Ramos (cell line): ENCODE results near the gene LMNB1.
"Not testable (repeated sequence)": the region's sequence is repeated elsewhere in the genome, so short reads cannot be mapped to it uniquely, and the experiment has no call there.

Source experiments
- in situ Hi-C: fragments of 300-500 bp; cut with MboI; formaldehyde crosslinking; loops from one replicate; pipeline ENCODE4 v1.14.3; 2022; ENCODE audit warnings: low sequenced_read_pairs; ENCODE audit not compliant: unreplicated experiment

The LMNB1 gene, protein sequence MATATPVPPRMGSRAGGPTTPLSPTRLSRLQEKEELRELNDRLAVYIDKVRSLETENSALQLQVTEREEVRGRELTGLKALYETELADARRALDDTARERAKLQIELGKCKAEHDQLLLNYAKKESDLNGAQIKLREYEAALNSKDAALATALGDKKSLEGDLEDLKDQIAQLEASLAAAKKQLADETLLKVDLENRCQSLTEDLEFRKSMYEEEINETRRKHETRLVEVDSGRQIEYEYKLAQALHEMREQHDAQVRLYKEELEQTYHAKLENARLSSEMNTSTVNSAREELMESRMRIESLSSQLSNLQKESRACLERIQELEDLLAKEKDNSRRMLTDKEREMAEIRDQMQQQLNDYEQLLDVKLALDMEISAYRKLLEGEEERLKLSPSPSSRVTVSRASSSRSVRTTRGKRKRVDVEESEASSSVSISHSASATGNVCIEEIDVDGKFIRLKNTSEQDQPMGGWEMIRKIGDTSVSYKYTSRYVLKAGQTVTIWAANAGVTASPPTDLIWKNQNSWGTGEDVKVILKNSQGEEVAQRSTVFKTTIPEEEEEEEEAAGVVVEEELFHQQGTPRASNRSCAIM

DNA sequence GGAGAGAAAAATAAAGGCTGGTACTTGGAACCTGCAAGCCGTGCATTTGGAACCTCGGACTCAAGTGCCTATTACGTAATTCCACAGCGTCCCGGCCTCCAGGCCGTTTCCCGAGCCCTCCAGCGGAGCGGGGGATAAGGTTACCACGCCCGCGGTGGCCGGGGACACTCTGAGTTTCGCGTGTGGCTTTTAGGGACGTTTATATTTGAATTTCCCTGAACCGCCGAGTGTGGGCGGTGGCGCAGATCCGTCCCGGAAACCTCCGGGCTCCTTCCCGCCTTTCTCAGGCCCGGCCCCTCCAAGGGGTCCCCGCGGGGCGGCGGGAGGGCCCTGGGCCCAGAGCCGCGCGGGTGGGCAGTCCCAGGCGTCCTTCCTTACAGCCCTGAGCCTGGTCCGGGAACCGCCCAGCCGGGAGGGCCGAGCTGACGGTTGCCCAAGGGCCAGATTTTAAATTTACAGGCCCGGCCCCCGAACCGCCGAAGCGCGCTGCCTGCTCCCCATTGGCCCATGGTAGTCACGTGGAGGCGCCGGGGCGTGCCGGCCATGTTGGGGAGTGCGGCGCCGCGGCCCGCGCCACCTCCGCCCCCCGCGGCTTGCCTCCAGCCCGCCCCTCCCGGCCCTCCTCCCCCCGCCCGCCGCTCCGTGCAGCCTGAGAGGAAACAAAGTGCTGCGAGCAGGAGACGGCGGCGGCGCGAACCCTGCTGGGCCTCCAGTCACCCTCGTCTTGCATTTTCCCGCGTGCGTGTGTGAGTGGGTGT, at the start of gene LMNB1:
TSS of gene LMNB1 (plus strand) at position 638 of the 758 bp plus-strand sequence. CDS start 373 bp downstream, outside the sequence.
- in situ Hi-C loops: no loop called here

DNA sequence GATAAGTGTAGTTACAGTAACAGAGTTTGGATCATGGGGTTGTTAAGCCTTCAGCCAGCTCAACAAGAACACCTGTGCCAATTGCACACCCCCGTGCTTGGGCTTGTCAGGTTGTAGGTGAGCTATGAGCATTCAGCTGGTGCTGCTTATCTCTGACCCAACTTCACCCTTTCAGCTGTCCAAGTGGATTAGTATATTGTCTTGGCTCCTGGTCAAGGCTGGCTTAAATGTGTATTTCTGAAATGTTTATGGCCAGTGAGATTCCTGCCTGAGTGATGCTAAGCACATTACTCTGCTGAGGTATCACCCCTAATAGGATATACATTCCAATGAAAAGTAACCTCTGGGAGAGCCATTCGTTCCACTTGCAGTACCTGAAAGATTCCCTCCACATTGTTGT, 44.2 kb upstream of the LMNB1 start:
- in situ Hi-C loops: no loop called here

DNA sequence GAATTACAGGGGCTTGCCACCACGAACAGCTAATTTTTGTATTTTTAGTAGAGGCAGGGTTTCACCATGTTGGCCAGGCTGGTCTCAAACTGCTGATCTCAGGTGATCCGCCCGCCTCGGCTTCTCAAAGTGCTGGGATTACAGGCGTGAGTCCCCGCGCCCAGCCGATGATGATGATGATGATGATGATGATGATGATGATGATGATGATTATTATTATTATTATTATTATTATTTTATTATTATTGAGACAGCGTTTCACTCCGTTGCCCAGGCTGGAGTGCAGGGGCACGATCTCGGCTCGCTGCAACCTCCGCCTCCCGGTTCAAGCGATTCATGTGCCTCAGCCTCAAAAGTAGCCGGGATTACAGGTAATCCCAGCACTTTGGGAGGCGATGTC, 42.4 kb upstream of the LMNB1 start:
- in situ Hi-C loops: not testable (repeated sequence)

DNA sequence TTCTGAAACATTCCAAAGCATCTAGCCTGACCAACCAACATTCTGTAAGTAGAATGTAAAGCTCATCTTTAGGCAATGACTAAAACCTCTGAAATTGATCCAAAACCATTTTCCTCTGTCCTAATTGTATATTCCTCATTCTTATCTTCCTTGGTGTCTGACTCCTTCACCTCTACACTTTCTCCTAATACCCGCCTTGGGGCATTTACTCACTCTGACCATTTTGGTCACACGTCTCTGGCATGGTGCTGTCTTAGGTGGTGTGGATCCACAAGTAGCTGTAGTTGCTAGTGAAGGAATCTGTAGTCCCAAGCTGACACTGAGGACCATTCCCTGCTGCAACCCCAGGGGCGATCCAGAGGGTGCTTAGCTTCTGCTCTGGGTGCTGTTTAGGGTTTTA, 40.8 kb upstream of the LMNB1 start:
- in situ Hi-C loops: no loop called here

DNA sequence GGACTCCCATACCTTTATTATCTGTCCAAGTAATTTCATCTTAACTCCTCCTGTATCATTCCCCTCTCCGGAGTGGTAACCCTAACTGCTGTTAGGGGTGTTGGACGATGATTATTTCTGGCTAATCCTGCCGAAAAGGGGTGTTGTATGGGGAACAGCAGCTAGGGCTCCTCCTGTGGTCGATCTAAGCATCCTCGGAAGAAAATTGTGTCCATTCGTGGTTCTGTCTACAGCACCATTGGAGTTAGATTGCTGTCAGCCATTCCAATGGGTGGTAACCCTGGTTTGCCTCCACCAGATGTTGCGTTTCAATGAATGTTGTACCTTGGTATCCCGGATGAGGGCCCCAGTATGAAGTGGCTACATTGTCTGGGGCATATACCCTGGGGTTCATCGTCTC, 35.6 kb upstream of the LMNB1 start:
- in situ Hi-C loops: no loop called here

DNA sequence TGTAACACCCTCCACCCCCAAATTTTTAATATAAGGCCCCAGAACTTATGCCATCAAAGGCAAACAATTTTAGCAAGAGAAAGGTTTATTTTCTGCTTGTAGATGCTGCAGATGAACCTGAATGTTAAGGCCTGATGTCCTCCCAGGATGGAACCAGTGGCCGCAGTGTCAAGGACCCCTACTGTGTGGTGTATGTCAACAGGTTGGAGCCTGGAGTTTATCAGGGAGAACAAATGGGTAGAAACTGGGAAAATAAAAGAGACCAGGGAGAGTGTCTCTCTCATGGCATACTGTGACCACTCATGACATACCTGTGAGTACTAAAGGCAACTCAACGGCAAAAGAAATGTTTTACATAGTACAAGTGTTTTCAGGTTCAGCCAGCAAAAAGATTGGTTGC, 34.5 kb upstream of the LMNB1 start:
- in situ Hi-C loops: no loop called here

DNA sequence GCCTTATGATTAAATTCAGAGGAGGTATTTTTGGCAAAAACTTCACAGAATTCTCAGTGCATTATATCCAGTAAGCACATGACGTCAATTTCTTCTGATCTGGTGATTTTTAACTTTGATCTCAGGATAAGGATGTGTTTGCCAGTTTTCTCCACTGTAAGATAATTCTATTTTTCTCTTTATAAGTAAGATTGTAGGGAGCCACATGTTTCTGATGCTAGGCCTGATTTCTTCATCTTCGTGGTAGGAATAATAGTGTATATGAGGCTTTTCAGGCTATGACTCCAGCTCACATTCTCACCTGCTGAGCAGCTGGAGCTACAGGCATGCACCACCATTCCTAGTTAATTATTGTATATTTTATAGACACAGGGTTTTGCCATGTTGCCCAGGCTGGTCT, 32.1 kb upstream of the LMNB1 start:
- in situ Hi-C loops: no loop called here

DNA sequence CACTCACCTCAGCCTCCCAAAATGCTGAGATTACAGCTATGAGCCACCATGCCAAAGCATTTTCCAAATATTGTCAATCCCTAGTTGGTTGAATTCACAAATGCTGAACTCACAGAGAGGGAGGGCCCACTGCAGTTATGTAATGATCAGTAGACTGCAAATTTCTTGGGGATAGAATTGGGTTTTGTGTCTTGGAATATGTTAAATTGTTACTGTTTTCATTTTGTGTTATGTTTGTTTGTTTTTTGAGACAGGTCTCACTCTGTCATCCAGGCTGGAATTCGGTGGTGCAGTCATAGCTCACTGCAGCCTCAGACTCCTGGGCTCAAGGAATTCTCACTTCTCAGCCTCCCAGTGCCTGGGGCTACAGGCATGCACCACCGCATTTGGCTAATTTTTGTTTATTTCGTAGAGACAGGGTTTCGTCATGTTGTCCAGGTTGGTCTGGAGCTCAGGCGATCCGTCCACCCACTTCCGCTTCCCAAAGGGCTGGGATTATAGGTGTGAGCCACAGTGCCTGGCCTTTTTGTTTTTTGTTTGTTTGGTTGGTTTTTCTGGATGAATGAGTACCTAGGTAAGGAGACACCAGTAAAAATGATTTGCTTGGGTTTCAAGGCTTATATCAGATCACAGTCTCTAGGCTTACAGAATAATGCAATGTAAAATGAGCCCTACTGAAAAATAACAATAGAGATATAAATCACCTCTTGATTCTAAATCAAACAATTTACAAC, 31.5 kb upstream of the LMNB1 start:
- in situ Hi-C loops: no loop called here

DNA sequence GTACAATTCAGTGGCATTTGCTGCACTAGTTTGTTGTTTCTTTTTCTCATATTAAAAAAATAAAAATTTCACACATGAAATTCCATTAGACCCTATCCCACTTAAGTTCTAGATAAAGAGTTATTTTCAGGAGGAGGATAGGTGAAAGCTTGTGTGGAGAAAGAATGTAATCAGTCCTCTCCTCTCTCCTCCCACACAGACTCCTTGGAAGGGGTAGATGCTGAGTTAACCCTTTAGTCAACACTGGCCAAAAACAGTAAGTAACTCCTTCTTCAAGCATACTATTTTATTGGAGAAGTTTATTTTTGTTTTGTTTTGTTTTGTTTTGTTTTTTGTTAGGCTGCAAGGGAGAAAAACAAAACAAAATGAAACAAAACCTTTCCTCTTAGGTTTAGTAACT, 30.6 kb upstream of the LMNB1 start:
- in situ Hi-C loops: no loop called here

DNA sequence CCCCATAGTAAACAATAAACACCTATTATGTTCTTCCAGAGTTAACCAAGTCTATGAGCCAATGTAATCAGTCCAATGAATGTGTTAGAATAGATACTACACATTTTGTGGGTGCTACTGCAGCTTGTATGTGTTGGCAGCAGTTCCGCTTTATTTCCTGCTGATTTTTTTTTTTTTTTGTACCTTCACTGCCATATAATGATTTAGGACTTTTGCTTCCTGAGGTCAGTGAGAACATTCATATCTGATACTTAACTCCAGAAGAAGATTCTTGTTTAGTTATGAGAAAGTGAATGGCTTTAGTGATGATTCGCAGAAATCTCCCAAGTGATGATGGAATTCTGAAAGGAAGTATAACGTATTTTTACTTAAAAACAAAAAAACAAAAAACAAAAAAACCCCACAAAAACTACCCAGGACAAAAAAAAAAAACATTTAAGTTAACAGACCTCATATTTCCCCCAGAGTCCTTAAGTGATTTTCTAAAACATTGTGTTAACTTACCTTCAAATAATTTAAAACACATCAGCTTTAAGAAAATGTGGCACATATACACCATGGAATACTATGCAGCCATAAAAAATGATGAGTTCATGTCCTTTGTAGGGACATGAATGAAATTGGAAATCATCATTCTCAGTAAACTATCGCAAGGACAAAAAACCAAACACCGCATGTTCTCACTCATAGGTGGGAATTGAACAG, 24.7 kb upstream of the LMNB1 start:
- in situ Hi-C loops: no loop called here

DNA sequence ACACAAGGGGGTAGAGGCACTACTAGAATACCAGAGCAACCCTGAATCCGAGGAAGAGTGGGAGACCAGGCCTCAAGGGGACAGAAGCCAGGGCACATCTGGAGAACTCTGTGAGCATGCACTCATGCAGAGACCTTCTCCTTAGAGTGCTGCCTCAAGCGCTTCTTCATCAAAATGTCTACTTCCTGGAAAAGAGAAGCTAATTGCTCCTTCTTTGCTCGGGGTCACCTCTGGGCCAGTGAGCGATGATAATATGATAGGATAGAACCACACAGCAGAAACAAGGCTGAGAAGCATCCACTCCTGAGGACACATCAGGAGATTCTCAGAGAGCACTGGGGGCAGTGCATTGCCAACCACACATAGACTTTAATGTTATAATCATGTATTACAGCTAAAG, 23.7 kb upstream of the LMNB1 start:
- in situ Hi-C loops: no loop called here

DNA sequence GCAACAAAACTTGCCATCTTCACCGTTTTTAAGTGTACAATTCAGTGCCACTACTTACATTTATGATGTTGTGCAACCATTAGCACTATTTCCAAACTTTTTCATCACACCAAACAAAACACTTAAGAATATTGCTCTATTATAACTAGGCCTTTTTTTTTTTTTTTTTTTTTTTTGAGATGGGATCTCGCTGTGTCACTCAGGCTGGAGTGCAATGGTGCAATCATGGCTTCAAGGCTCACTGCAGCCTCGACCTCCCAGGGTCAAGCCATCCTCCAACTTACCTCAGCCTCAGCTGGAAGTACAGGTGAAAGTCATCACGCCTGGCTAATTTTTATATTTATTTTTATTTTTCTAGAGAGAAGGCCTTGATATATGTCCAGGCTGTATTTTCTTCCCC, 22.3 kb upstream of the LMNB1 start:
- in situ Hi-C loops: no loop called here

DNA sequence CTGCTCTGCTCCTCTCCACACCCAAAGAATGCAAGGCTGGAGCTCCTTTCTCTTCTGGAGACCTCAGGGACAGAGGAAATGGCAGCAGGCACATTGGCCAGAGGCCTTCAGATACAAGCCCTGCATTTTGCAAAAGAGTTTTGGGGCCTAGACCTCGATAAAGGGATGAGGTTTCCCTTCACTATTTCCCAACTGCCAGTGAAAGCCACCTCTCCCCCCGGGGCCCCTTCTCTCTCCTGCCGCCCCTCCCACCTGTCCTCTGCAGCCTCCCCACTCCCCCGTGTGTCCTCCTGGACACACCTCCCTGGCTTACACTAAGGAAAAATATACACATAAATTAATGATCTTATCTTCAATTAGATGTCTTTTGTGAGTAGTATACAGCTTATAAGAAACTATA, 21.3 kb upstream of the LMNB1 start:
- in situ Hi-C loops: no loop called here

DNA sequence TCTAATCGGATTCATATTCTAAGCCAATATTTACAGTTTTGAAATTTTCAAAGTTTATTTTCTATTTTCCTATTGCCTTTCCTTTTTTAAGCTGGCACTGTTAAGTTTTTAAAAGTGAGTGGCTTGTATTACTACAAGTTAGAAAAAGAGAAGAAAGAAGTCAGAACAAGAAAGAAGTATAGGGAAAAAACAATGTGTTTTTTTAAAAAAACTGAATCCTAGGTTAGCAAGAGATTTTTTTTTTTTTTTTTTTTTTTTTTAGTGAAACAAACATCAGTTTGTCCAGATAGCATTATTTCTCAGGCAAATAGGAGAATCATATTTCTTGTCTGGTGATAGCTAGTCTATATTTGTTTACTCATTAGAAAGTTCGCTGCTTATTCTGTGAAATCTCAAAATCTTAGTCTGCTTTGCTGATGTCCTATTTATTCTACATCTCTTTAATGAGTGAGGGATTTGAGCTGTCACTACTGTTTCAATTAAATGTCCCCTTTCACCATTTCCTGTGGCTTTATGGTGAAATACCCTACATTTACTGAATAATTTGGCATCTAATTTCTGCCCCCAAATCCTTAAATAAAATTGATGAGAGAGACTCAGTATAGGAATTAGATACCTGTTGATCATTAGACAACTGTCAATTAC, 19.1 kb upstream of the LMNB1 start:
- in situ Hi-C loops: no loop called here

DNA sequence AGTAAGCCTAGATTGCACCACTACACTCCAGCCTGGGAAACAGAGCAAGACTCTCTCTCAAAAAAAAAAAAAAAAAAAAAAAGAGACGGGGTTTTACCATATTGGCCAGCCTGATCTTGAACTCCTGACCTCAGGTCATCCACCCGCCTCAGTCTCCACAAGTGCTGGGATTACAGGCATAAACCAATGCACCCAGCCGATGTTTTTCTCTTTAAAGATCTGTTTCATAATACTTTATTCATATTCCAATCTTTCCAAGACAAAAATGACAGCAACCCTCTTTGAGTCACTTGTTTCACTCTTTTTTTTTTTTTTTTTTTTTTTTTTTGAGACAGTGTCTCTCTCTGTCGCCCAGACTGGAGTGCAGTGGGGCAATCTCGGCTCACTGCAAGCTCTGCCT, 13.6 kb upstream of the LMNB1 start:
- in situ Hi-C loops: no loop called here

DNA sequence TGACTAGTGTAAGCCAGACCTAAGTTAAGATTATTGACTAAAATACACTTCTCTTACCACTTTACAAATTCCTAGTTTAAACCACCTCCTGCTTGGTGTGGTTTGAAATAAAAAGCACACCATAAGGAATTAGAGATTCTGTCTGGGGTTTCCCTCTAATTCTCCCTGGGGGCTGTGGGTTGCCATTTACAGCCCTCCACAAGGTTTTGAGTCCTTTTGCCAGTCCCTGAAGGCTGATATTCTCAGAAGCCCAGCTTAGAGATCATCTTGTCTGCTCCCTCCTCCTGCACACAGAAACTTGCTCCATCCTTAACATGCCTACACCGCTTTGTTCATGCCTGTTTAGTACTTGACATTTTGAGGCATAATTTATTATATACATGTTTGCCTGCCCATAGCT, 7.2 kb upstream of the LMNB1 start:
- in situ Hi-C loops: no loop called here

DNA sequence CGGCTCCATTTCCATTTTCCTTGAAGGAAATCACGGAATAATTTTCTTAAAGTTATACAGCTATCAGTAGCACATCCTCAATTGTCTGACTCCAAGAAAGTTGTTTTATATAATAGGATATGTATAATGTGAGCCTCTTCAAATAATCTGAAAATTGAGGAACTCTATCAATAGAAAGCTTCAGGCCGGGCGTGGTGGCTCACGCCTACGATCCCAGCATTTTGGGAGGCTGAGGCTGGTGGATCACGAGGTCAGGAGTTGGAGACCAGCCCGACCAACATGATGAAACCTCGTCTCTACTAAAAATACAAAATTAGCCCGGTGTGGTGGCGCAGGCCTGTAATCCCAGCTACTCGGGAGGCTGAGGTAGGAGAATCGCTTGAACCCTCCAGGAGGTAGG, 3.4 kb upstream of the LMNB1 start:
- in situ Hi-C loops: not testable (repeated sequence)

DNA sequence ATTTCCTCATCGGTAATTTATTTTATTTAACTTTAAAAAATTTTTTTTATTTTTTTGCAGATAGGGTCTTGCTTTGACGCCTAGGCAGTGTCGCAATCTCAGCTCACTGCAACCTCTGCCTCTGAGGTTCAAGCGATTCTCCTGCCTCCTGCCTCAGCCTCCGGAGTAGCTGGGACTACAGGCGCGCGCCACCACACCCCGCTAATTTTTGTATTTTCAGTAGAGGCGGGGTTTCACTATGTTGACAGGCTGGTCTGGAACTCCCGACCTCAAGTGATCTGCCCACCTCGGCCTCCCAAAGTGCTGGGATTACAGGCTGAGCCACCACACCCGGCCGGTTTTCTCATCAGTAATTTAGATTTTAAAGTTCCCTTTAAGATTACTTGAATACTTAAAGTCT, 2.3 kb upstream of the LMNB1 start:
- in situ Hi-C loops: not testable (repeated sequence)

DNA sequence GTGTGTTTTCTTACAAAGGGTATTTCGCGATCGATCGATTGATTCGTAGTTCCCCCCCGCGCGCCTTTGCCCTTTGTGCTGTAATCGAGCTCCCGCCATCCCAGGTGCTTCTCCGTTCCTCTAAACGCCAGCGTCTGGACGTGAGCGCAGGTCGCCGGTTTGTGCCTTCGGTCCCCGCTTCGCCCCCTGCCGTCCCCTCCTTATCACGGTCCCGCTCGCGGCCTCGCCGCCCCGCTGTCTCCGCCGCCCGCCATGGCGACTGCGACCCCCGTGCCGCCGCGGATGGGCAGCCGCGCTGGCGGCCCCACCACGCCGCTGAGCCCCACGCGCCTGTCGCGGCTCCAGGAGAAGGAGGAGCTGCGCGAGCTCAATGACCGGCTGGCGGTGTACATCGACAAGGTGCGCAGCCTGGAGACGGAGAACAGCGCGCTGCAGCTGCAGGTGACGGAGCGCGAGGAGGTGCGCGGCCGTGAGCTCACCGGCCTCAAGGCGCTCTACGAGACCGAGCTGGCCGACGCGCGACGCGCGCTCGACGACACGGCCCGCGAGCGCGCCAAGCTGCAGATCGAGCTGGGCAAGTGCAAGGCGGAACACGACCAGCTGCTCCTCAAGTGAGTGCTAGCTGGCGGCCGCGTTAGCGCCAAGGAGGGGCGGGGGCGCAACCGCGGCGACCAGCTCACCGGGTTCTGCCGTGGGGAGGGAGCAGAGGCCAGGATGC, 480 bp downstream of the LMNB1 start:
- in situ Hi-C loops: no loop called here
